NCI-H1436 treated with DMSO at 0.1 percent for 48 hours (cell line): ENCODE data around the gene NPIPA3.
"Not testable (repeated sequence)": the region's sequence is repeated elsewhere in the genome, so short reads cannot be mapped to it uniquely, and the experiment has no call there.

Experiments
- DNase-seq: peaks from one replicate; lab custom pipeline; 2025; lab: John Stamatoyannopoulos, UW

The NPIPA3 gene

GRCh38 chr16:14703156-14704011 lies at the start of gene NPIPA3:
NPIPA3 (plus strand) TSS chr16:14703411; CDS start chr16:14708944, 5,533 bp downstream.
- DNase-seq, result not testable (repeated sequence)

DNA sequence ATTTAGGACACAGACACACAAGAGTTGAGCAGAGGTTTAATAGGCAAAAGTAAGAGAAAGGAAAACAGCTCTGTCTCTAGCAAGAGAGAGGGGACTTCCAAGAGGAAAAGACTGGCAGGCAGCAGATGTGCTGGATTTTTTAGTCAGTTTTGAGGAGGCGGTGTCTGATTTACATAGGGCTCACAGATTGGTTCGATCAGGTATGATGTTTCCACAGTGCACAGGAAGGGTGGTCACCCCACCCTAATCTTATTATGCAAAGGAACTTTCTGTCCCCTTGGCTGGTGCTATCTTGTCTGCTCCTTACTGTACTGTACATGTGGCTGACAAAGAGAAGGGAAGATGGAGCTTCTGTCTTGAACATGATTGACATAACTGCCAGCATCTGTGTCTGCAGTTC lies 45.1 kb upstream of the NPIPA3 start:
- no peak for DNase-seq

- DNase-seq, result no peak
These were observed 35.6 kb upstream of the NPIPA3 start for GRCh38 chr16:14667347-14668266.

DNA sequence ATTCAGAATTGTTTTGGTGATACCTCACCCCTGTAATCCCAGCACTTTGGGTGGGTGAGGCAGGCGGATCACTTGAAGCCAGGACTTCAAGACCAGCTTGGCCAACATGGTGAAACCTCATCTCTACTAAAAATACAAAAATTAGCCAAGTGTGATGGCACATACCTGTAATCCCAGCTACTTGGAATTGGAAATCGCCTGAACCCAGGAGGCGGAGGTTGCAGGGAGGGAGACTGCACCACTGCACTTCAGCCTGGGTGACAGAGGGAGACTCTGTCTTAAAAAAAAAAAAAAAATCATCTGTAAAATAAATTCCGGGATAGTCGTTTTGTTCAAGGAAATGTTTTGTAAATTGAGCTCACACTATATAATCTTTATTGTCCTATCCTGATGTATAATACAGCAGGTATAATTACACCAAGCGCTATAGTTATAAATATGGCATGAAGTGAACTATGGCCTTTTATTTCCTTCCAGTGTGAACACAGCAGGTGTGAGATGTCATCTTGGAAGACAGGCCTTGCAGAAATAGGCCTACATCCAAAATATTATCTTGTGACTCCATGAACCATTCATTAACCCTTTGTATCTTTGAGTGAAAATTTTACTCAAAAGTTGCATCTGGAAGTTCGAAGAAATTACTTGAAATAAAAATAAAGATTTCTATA lies 34.5 kb upstream of the NPIPA3 start:
- no peak for DNase-seq

DNA sequence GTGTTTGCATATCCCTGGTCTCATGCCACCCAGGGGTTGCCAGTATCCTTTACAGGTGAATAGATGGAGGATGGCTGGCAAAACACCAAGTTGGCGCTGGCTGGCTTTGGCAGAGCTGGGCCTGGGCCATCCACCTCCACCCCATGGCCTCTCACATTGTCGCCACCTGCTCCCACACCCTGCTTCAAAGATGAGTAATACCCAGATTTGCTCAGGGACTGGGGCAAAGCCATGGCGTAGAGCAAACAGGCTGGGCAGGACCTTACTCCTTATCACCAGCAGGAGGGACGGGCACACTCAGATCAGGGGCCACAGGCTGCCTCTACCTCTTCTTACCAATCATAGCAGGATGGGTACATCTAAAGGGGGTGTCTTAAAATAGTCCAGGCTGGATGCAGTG lies 33.4 kb upstream of the NPIPA3 start:
- no peak for DNase-seq

GRCh38 chr16:14672403-14672971 lies 30.7 kb upstream of the NPIPA3 start:
- no peak for DNase-seq

DNA sequence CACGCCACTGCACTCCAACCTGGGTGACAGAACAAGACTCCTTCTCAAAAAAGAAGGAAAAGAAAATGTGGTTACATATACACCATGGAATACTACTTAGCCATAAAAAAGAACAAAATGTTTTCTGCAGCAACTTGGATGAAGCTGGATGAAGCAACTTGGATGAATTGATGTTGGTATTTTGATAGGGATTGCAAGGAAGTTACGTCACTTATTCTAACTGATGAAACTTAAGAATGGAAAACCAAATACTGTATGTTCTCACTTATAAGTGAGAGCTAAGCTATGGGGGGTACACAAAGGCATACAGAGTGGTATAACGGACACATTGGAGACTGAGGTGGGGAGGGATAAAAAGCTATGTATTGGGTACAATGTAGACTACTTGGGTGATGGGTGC lies 26.6 kb upstream of the NPIPA3 start:
- DNase-seq, result no peak

DNA sequence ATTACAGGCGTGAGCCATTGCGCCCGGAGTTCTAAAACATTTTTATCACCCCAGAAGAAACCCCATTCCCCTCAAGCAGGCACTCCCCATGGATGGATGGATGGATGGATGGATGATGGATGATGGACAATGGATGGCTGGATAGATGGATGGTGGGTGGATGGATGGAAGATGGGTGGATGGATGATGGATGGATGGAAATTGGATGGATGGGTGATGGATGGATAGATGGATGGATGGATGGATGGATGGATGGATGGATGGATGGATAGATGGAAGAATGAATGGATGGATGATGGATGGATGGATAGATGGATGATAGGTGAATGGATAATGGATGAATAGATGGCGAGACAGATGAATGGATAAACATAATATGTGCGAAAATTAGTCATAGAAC lies 25.6 kb upstream of the NPIPA3 start:
- DNase-seq, result no peak

GRCh38 chr16:14678748-14679497 lies 24.3 kb upstream of the NPIPA3 start:
- DNase-seq, result no peak

DNA sequence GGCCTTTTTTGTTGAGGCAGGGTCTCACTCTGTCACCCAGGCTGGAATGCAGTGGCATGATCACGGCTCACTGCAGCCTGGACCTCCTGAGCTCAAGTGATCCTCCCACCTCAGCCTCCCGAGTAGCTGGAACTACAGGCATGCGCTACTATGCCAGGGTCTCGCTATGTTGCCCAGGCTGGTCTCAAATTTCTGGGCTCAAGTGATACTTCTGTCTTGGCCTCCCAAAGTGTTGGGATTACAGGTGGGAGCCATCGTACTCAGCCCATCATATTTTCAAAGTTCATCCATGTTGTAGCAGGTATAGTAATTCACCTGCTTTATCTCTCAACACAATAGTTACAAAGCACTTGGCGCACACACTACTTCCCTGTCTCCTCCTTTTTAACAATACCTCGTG lies 22.8 kb upstream of the NPIPA3 start:
- DNase-seq, result not testable (repeated sequence)

DNA sequence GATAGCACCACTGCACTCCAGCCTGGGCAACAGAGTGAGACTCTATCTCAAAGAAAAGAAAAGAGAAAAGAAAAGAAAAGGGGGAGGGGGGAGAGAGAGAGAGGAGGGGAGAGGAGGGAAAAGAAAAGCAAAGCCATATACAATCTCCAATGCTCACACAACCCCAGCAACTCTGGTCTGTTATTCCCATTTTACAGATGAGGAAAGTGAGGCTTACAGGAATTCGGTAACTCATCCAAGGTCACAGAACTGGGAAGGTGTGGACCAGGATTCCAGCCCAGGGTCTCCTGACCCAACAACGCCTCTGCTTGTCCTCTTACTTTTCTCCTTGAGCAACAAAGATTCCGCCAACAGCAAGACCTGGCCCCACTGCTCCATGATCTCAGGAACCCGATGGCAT lies 22.1 kb upstream of the NPIPA3 start:
- no peak for DNase-seq

GRCh38 chr16:14682121-14682520 lies 21.1 kb upstream of the NPIPA3 start:
- DNase-seq, result no peak

DNA sequence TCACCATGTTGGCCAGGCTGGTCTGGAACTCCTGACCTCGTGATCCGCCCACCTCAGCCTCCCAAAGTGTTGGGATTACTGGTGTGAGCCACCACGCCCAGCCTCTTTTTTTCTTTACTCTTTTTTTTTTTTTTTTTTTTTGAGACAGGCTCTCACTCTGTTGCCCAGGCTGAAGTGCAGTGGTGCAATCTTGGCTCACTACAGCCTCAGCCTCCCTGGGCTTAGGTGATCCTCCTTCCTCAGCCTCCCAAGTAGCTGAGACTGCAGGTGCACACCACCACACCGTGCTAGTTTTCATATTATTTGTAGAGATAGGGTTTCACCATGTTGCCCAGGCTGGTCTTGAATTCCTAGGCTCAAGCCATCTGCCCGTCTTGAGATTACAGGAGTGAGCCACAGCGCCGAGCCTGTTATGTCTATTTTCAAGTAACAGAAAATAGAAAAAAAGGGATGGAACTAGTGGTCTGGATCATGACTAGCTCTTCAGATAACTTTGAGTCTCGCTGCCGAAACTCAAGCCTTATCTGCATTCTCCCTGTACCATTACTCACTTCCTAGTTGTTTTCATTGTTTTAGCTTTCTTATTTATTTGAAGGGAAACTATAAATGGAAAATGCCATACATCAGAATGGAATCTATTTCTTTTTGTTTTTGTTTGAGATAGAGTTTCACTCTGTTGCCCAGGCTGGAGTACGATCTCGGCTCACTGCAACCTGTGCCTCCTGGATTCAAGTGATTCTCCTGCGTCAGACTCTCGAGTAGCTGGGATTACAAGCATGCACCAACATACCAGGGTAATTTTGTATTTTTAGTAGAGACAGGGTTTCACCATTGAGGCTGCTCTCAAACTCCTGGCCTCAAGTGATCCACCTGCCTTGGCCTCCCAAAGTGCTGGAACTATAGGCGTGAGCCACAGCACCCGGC lies 17.1 kb upstream of the NPIPA3 start:
- not testable (repeated sequence) for DNase-seq

- DNase-seq, result not testable (repeated sequence)
These were observed 9.1 kb upstream of the NPIPA3 start, which contains the start of gene PLA2G10 for GRCh38 chr16:14694129-14694528. PLA2G10 (minus strand) TSS chr16:14694308; CDS start chr16:14694229, 79 bp downstream.

DNA sequence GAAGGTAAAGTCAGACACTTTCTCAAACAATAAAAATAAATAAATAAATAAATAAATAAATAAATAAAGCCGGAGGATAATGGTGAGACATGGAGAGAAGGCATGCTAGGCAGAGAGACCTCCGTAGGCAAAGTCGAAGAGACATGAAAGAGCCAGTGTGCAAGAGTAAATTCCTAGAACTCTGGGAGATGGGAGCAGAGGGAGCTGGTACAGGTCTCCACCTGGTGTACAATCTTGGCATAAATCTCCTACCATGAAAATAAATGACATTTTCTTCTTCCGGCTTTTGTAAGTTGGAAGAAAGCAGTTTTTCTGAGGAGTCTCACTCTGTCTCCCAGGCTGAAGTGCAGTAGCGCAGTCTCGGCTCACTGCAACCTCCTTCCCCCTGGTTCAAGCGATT lies 1.4 kb upstream of the NPIPA3 start:
- not testable (repeated sequence) for DNase-seq

- DNase-seq, result not testable (repeated sequence)
These were observed 539 bp upstream of the NPIPA3 start for GRCh38 chr16:14702672-14703071.

DNA sequence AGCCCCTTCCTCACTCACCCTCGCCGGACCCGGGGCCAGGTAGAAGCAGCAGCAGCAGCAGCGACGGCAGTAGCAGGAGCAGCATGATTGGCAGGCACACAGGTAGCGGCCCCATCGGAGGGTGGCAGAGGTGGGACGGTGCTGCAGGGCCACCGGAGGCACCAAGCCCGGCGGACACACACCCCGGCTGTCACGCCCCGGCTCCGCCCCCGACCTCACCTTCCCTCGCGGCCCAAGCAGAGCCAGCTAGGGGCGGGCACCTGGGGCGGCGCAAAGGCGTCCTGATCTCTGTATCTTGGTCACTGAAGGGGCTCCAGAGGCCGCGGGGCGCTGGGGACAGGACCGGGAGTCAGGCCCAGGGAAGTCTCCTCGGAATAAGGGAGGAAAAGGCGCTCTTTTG lies 30.0 kb downstream of the NPIPA3 start:
- not testable (repeated sequence) for DNase-seq

GRCh38 chr16:14740832-14741385 lies 37.7 kb downstream of the NPIPA3 start:
- DNase-seq, result not testable (repeated sequence)

DNA sequence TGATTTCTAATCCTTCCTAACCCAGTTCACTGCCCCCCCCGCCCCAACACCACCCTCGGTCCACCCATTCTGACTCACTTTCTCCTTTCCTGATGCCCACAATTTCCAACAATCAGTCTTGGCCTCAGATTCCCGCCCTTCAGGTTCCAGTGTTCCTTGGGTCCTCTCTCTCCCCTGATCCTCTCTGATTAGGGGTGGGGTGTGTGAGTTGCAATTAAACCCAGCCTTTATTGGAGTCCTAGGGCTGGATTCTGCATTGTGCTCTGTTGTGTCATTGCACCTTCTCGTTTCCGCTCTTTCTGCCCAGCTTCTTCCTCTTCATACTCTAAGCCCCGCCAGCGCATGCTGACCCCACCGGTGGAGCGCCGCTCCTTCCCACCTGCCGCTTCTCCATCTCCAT lies 38.6 kb downstream of the NPIPA3 start:
- not testable (repeated sequence) for DNase-seq
